Transverse colon (tissue), 4 donors: ENCODE data around the gene ADAMTS4. TPM values are rescaled to one million over a fixed set of nuclear protein-coding genes. Genes with fewer than 3 reads are reported as not detected.

Experiments used
- DNase-seq: peaks from one replicate; pipeline ENCODE4 v3.0.0-alpha.2; 2019
- H3K27ac ChIP-seq, 4 donors: fragments of 200-600 bp; sonication (generic); 2 replicates each; pipeline ENCODE4 v1.5.1; 2016 to 2018; ENCODE audit warnings: inconsistent platforms in 4 of 4
- H3K27me3 ChIP-seq: fragments of 200-600 bp; sonication (generic); 2 replicates; pipeline ENCODE4 v1.5.1; 2017; ENCODE audit warnings: inconsistent platforms
- H3K36me3 ChIP-seq, 4 donors: fragments of 200-600 bp; sonication (generic); 2 replicates each; pipeline ENCODE4 v1.5.1; 2017 to 2019; ENCODE audit warnings: inconsistent platforms in 4 of 4
- H3K4me1 ChIP-seq, 4 donors: fragments of 200-600 bp; sonication (generic); 2 replicates each; pipeline ENCODE4 v1.5.1; 2017 to 2020; ENCODE audit warnings: inconsistent platforms in 4 of 4
- H3K4me3 ChIP-seq, 4 donors: fragments of 200-600 bp; sonication (generic); 1 replicate in 1 of 4; 2 replicates in 3 of 4; pipeline versions ENCODE4 v1.5.1 to v1.6.1; 2017 to 2019; ENCODE audit warnings: inconsistent platforms in 4 of 4
- H3K9me3 ChIP-seq, 2 donors: fragments of 200-600 bp; sonication (generic); 2 replicates each; pipeline ENCODE4 v1.5.1; 2017 to 2019; ENCODE audit warnings: inconsistent platforms in 2 of 2
- CTCF ChIP-seq, 5 experiments: fragments of 200-600 bp in 3 of 5; fragments of 450-650 bp in 2 of 5; sonication (generic) in 3 of 5; IDR thresholded peaks; 1 replicate in 2 of 5; 2 replicates in 3 of 5; pipeline ENCODE4 v1.5.1; 2016 to 2017; ENCODE audit warnings: antibody characterized with exemption in 5 of 5, inconsistent platforms in 3 of 5, mild to moderate bottlenecking in 2 of 5, moderate library complexity in 1 of 5
- EP300 ChIP-seq: sonication (generic); formaldehyde crosslinking; IDR thresholded peaks from one replicate; pipeline ENCODE4 v1.6.1; 2017; ENCODE audit warnings: antibody characterized with exemption, low read depth
- POLR2A ChIP-seq: fragments of 450-650 bp; IDR thresholded peaks from one replicate; pipeline ENCODE4 v1.6.1; 2016; ENCODE audit warnings: antibody characterized with exemption, mild to moderate bottlenecking, moderate library complexity
- POLR2AphosphoS5 ChIP-seq, 3 donors: sonication (generic); formaldehyde crosslinking; IDR thresholded peaks; one replicate each; pipeline ENCODE4 v1.6.1; 2016; ENCODE audit warnings: antibody characterized with exemption in 3 of 3
- WGBS, 2 donors: methylation state at CpG; one replicate each; pipeline ENCODE4 v1.1.5; 2018; ENCODE audit warnings: low coverage in 1 of 2; 5-methylcytosine and 5-hydroxymethylcytosine counted together
- in situ Hi-C, 4 donors: fragments of 200-750 bp; cut with MboI; loops; one replicate each; pipeline versions ENCODE4 v1.15.0 to v1.15.1; 2017; ENCODE audit warnings: low sequenced_read_pairs in 3 of 4, low pct_ligation_motif_present in 1 of 4, low pct_unique_long_range_greater_than_20kb in 1 of 4
- intact Hi-C: fragments of 100-400 bp; cut with DNase I; formaldehyde crosslinking; loops from one replicate; pipeline ENCODE4 v1.15.1; 2023; ENCODE audit warnings: low total_unique reads
- total RNA-seq, 4 donors: library from RNA; depleted of rRNA; stranded (reverse); fragments of >200 nt; gene quantifications; one replicate each; pipeline ENCODE4 v1.1.0, GENCODE V29; 2016

ADAMTS4 gene
- total RNA-seq, 4 donors from 2014 or later = 1.2 to 34.8 (median 7.2) TPM

DNA sequence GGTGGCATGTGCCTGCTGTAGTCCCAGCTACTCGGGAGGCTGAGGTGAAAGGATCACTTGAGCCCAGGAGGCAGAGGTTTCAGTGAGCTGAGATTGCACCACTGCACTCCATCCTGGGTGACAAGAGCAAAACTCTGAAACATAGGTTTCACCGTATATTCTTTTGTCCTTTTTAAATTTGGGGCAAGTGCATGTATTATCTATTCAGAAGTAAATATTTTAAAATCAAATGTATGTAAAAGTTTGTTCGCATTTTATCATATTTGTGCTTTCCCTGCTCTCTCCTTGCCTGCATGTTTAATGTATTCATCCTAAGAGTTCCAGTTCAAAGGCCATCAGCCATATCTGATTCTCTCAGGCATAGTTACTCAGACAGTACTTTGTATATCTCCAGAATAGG lies 53.0 kb downstream of the ADAMTS4 start:
- in situ Hi-C loops = no loop called here
- WGBS, 2 donors = 81 to 84% methylated on average over 2 to 3 of the region's 3 CpGs
- intact Hi-C loops = no loop called here

GRCh38 chr1:161140755-161141400 lies 58.0 kb downstream of the ADAMTS4 start:
- in situ Hi-C loops (no loop called here), intact Hi-C loops (no loop called here)
- WGBS, 2 donors = 95 to 96% methylated on average over 5 to 29 of the region's 29 CpGs
- no peak for TF ChIP-seq EP300
- TF ChIP-seq POLR2AphosphoS5 (IDR thresholded peaks at IDR 0.05) = no peak
- TF ChIP-seq CTCF (IDR thresholded peaks at IDR 0.05) = no peak
- TF ChIP-seq POLR2A = no peak
- H3K27me3 ChIP-seq = no peaks in the 10 kb centered on the region
- H3K27ac ChIP-seq = no peak overlapping the region
- DNase-seq = no peak
- no peaks in the 10 kb centered on the region for H3K9me3 ChIP-seq
- H3K4me1 ChIP-seq = peaks cover 0 to 3% (median 0%) of the 10 kb centered on the region in 4 donors
- no peaks in the 10 kb centered on the region for H3K36me3 ChIP-seq
- H3K4me3 ChIP-seq = no peak overlapping the region

More for the DNA sequence above, 53.0 kb downstream of the ADAMTS4 start:
- H3K9me3 ChIP-seq = no peaks in the 10 kb centered on the region
- TF ChIP-seq POLR2A = no peak
- TF ChIP-seq CTCF (IDR thresholded peaks at IDR 0.05) = no peak
- no peak for TF ChIP-seq POLR2AphosphoS5 (IDR thresholded peaks at IDR 0.05)
- no peak for TF ChIP-seq EP300
- H3K4me1 ChIP-seq = no peaks in the 10 kb centered on the region
- no peaks in the 10 kb centered on the region for H3K36me3 ChIP-seq
- no peaks in the 10 kb centered on the region for H3K27me3 ChIP-seq
- H3K4me3 ChIP-seq = no peak overlapping the region
- no peak for DNase-seq
- no peak overlapping the region for H3K27ac ChIP-seq

GRCh38 chr1:161139766-161140165 lies 59.1 kb downstream of the ADAMTS4 start:
- no peak for DNase-seq
- in situ Hi-C loops = no loop called here
- Histone ChIP-seq H3K27ac (no peak overlapping the region), H3K27me3 (no peaks in the 10 kb centered on the region), H3K9me3 (no peaks in the 10 kb centered on the region), H3K4me3 (no peak overlapping the region), H3K4me1 (peaks cover 0 to 4% (median 2%) of the 10 kb centered on the region in 4 donors), H3K36me3 (no peaks in the 10 kb centered on the region)
- TF ChIP-seq POLR2A (no peak), EP300 (no peak), POLR2AphosphoS5 (IDR thresholded peaks at IDR 0.05) (no peak), CTCF (IDR thresholded peaks at IDR 0.05) (peak; percentile 30 to 42 (median 38))
- intact Hi-C loops = no loop called here
- WGBS, 2 donors = 49 to 56% methylated on average over 1 of the region's 1 CpG

- in situ Hi-C loops = no loop called here
- H3K27ac ChIP-seq = peak overlapping the region in 1 of 4 donors; percentile 26
Observed at GRCh38 chr1:161138431-161138830, 60.4 kb downstream of the ADAMTS4 start.

More at GRCh38 chr1:161138431-161138830, 60.4 kb downstream of the ADAMTS4 start:
- Histone ChIP-seq H3K27me3 (no peaks in the 10 kb centered on the region), H3K4me3 (no peak overlapping the region), H3K36me3 (no peaks in the 10 kb centered on the region), H3K9me3 (no peaks in the 10 kb centered on the region), H3K4me1 (peaks cover 10 to 18% (median 16%) of the 10 kb centered on the region in 4 donors)
- 78 to 86% methylated on average over 1 of the region's 1 CpG for WGBS, 2 donors
- intact Hi-C loops = no loop called here
- no peak for TF ChIP-seq CTCF (IDR thresholded peaks at IDR 0.05)
- TF ChIP-seq POLR2AphosphoS5 (IDR thresholded peaks at IDR 0.05) = no peak
- TF ChIP-seq POLR2A = no peak
- TF ChIP-seq EP300 = no peak
- DNase-seq = no peak
